OCI-LY3 (cell line): Measurements from ENCODE around the gene MYO3A.

Experiments
- H2AFZ ChIP-seq: fragments of 200-600, 300-600 bp; shearing (Covaris generic); 2 replicates; pipeline ENCODE4 v1.6.0; 2014; ENCODE audit warnings: antibody characterized with exemption, low read depth, low read length
- H3K27ac ChIP-seq: fragments of 200-600, 300-600 bp; sonication (generic); 2 replicates; pipeline ENCODE4 v1.5.1; 2014; ENCODE audit warnings: mild to moderate bottlenecking, low read length, moderate library complexity, mixed read lengths
- H3K27me3 ChIP-seq: fragments of 200-600, 300-600 bp; sonication (generic); 2 replicates; pipeline ENCODE4 v1.6.1; 2014; ENCODE audit warnings: low read depth, low read length, mixed read lengths
- H3K36me3 ChIP-seq: fragments of 200-600, 300-600 bp; sonication (generic); replicated peaks from 2 replicates; pipeline ENCODE3; 2014; ENCODE audit warnings: low read depth, low read length, mixed read lengths
- H3K4me1 ChIP-seq: fragments of 300-600, 200-600 bp; sonication (generic); 2 replicates; pipeline ENCODE4 v1.6.1; 2014; ENCODE audit warnings: low read length, mixed read lengths
- H3K4me2 ChIP-seq: fragments of 200-600, 300-600 bp; sonication (generic); 2 replicates; pipeline ENCODE4 v1.6.1; 2014; ENCODE audit warnings: low read length, mixed read lengths
- H3K4me3 ChIP-seq: fragments of 300-600, 200-600 bp; sonication (generic); 2 replicates; pipeline ENCODE4 v1.5.1; 2014; ENCODE audit warnings: antibody characterized with exemption, mild to moderate bottlenecking, low read length, moderate library complexity
- H3K79me2 ChIP-seq: fragments of 300-600, 200-600 bp; shearing (Covaris generic); 2 replicates; pipeline ENCODE4 v1.6.1; 2014; ENCODE audit warnings: mild to moderate bottlenecking, low read length, mixed read lengths
- H3K9ac ChIP-seq: fragments of 300-600, 200-600 bp; shearing (Covaris generic); 2 replicates; pipeline ENCODE4 v1.6.0; 2014; ENCODE audit warnings: mild to moderate bottlenecking, low read length, moderate library complexity
- H3K9me3 ChIP-seq: fragments of 200-600, 300-600 bp; shearing (Covaris generic); 2 replicates; pipeline ENCODE4 v1.6.1; 2014; ENCODE audit warnings: low read length, mixed read lengths; ENCODE audit not compliant: insufficient read depth
- H4K20me1 ChIP-seq: fragments of 200-600, 300-600 bp; sonication (generic); 2 replicates; pipeline ENCODE4 v1.6.1; 2016; ENCODE audit warnings: low read length, mixed read lengths; ENCODE audit not compliant: insufficient read depth
- CTCF ChIP-seq: fragments of 200-600, 300-600 bp; sonication (generic); IDR thresholded peaks from 2 replicates; pipeline ENCODE4 v1.5.1; 2014; ENCODE audit warnings: antibody characterized with exemption, low read length, low read depth
- EZH2phosphoT487 ChIP-seq: fragments of 200-600 bp; shearing (Covaris generic); IDR thresholded peaks from 2 replicates; pipeline ENCODE4 v1.6.1; 2018; ENCODE audit warnings: antibody characterized with exemption, mixed run types, low read depth

MYO3A gene

DNA sequence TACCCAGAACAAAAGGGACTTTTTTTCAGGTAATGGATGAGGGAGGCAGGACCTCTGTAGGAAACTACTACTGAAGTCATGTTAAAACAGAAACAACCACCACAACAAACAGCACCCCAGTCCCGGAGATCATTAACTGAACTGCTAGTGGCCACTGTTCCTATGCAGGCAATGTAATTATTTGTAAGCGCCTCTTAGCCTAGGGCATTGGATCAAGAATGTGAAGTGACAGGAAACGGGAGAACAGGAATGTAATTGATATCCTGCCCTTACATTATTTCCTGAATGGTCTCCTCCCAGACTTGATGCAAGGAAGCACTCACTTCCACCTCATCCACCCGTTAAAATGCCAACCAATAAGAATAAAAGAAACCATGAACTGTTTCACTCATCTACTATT, 265.8 kb downstream of the MYO3A start:
- TF ChIP-seq CTCF (no peak), EZH2phosphoT487 (no peak)
- Histone ChIP-seq H3K79me2 (no peaks in the 10 kb centered on the region), H4K20me1 (no peaks in the 10 kb centered on the region), H3K27ac (no peak overlapping the region), H3K9ac (no peak overlapping the region), H2AFZ (no peak overlapping the region), H3K36me3 (no peaks in the 10 kb centered on the region), H3K4me2 (no peak overlapping the region), H3K4me3 (no peak overlapping the region), H3K27me3 (no peaks in the 10 kb centered on the region), H3K4me1 (no peaks in the 10 kb centered on the region), H3K9me3 (no peaks in the 10 kb centered on the region)

- Histone ChIP-seq H3K4me2 (no peak overlapping the region), H3K79me2 (no peaks in the 10 kb centered on the region), H3K27ac (no peak overlapping the region), H3K9me3 (no peaks in the 10 kb centered on the region), H3K4me3 (no peak overlapping the region), H3K4me1 (no peaks in the 10 kb centered on the region), H3K27me3 (peaks cover 6% of the 10 kb centered on the region), H3K36me3 (no peaks in the 10 kb centered on the region), H3K9ac (no peak overlapping the region), H4K20me1 (no peaks in the 10 kb centered on the region), H2AFZ (no peak overlapping the region)
- TF ChIP-seq CTCF: no peak
Measured at GRCh38 chr10:26205223-26205622, 271.2 kb downstream of the MYO3A start.

DNA sequence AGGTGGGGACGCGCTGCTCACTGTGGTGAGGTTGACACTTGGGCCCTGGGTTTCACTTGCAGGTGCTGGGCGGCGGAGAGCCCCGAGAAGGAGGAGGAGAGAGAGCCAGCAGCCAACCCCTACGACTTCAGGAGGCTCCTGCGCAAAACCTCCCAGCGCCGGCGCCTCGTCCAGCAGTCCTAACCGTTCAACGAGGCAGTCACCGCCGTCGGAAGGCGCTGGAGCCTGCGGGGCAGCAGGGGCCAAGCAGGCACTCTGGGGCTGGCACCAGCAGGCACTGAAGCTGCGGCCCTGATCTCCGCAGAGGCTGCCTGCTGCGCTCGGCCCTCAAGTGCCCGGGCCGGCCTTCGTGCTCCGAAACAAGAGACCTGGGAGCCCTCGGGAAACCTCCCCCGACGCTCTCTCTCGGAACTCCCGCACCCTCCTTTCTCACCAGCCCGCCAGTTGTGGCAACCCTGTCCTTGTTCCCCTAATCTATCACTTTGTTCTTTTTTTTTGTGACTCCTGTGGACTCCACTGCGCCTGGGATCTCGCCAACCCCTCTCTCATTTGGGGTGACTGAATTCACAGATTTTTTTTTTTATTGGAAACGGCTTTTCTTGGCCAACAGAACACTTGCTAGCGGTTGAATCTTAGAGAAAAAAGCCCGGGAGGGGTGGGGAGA, 277.9 kb downstream of the MYO3A start:
- H3K4me1 ChIP-seq: no peaks in the 10 kb centered on the region
- no peaks in the 10 kb centered on the region for H3K79me2 ChIP-seq
- TF ChIP-seq CTCF: no peak
- no peaks in the 10 kb centered on the region for H3K9me3 ChIP-seq
- no peak overlapping the region for H3K4me3 ChIP-seq
- H3K4me2 ChIP-seq: no peak overlapping the region
- peaks cover 6% of the 10 kb centered on the region for H3K27me3 ChIP-seq
- no peaks in the 10 kb centered on the region for H3K36me3 ChIP-seq
- no peaks in the 10 kb centered on the region for H4K20me1 ChIP-seq
- H3K27ac ChIP-seq: no peak overlapping the region
- H3K9ac ChIP-seq: no peak overlapping the region
- H2AFZ ChIP-seq: no peak overlapping the region

DNA sequence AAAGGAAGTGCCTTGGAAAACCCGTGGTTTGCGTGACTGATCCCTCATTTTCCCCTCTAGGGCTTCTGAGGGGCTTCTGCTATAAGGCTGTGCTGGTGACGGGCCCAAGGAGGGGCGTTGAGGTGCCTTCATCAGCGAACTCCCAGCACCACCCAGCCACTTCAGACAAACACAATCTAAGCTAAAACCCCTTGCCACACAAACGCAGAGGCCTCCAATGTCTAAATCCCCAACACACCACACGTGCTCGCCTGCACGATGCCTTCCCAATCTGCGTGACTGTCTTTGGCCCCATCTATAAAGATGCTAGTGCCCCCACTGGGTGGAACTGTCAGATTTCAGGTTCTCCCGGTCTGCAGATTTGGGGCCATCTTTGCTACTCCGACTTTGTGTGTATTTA, 278.5 kb downstream of the MYO3A start:
- H3K9me3 ChIP-seq: no peaks in the 10 kb centered on the region
- no peaks in the 10 kb centered on the region for H3K79me2 ChIP-seq
- no peak overlapping the region for H2AFZ ChIP-seq
- no peak overlapping the region for H3K27ac ChIP-seq
- no peak overlapping the region for H3K9ac ChIP-seq
- H3K4me2 ChIP-seq: no peak overlapping the region
- H3K4me1 ChIP-seq: no peaks in the 10 kb centered on the region
- H3K36me3 ChIP-seq: no peaks in the 10 kb centered on the region
- H3K4me3 ChIP-seq: no peak overlapping the region
- H3K27me3 ChIP-seq: peaks cover 6% of the 10 kb centered on the region
- no peaks in the 10 kb centered on the region for H4K20me1 ChIP-seq
- TF ChIP-seq CTCF: no peak
- TF ChIP-seq EZH2phosphoT487: no peak
